D721Med (cell line): ENCODE data around the gene STK4.

ENCODE experiments used
- DNase-seq: peaks from one replicate; pipeline ENCODE4 v3.0.0; 2011; ENCODE audit warnings: low spot score; ENCODE audit not compliant: insufficient read length
- FAIRE-seq: peaks from 2 replicates; lab custom pipeline; 2011; peaks lifted over from hg19 to GRCh38; lab: Jason Lieb, UNC
- TF ChIP-seq, protein P1 (sequence below): IDR thresholded peaks from 2 replicates; pipeline ENCODE4 v1.5.1; 2012; ENCODE audit warnings: mild to moderate bottlenecking, control low read depth; ENCODE audit not compliant: insufficient read depth; ENCODE audit errors: missing control alignments

The STK4 gene

DNA sequence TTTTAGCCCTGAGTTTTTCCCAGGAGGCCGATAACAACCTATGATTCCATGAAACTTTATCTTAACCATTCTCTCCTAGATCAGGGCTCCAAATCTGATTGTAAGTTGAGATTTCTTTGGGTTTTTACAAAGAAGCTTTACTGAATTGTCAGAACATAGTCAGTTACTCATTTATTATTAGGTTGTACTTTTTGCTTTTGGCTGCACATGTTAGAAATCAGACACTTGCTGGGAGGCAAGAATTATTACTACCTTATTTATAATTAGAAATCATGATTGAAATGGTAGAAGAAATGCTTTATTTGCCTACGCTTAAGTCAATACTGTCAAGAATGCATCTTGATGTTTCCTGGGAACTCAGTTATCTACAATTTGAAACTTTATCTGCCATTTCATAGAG lies 71.3 kb downstream of the STK4 start:
- DNase-seq, result no peak

DNA sequence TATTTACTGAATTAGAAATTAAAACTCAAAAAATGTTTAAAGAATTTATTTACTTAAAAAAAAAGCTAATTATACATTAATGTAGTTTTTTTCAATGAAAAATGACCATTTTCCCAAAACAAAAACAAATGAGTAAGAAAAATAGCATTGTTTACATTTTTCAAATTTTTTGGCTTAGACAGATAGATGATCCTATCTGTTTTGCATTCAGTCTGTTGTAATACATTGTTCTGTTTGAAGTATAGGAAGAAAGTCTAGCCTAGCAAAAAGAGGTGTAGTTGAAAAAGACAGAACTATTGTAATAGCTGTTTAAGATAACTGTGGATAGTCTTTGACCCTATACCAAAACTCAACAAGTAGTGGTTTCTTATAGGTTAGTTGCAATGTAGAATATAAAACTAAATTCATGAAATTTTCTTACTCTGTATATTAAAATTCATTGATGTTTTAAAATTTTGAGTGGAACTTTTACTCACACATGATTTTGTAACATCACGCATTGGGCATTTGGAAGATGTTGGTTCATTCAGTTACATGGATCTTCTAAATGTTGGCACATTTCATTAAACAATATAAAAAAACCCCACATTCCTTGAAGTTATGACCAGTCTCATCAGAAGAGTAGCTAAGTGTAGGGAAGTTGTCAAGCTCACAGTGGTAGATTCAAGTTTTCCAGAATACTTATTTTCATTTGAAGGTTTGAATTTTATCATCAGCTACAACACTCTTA lies 72.6 kb downstream of the STK4 start:
- FAIRE-seq (no peak), DNase-seq (no peak)
- TF ChIP-seq, protein P1, sequence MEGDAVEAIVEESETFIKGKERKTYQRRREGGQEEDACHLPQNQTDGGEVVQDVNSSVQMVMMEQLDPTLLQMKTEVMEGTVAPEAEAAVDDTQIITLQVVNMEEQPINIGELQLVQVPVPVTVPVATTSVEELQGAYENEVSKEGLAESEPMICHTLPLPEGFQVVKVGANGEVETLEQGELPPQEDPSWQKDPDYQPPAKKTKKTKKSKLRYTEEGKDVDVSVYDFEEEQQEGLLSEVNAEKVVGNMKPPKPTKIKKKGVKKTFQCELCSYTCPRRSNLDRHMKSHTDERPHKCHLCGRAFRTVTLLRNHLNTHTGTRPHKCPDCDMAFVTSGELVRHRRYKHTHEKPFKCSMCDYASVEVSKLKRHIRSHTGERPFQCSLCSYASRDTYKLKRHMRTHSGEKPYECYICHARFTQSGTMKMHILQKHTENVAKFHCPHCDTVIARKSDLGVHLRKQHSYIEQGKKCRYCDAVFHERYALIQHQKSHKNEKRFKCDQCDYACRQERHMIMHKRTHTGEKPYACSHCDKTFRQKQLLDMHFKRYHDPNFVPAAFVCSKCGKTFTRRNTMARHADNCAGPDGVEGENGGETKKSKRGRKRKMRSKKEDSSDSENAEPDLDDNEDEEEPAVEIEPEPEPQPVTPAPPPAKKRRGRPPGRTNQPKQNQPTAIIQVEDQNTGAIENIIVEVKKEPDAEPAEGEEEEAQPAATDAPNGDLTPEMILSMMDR, result no peak

More for the DNA sequence above, 71.3 kb downstream of the STK4 start:
- FAIRE-seq, result no peak
- TF ChIP-seq, protein P1, result no peak

DNA sequence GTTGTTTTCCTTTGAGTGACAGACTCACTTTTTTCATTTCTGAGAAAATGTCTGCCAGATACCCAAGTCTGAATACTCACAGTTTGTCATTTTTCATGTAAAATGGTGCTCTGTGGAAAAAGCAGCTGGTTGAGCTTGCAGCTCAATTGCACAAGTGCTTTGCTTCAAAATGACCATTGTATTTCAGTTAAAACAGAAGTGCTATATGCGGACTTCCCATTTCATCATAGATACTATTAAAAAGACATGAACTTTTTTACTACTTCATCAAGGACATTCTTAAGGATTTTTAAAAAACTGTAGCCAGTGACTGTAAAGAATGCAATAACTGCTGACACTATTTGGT lies 73.1 kb downstream of the STK4 start:
- no peak for FAIRE-seq
- TF ChIP-seq, protein P1, result no peak

DNA sequence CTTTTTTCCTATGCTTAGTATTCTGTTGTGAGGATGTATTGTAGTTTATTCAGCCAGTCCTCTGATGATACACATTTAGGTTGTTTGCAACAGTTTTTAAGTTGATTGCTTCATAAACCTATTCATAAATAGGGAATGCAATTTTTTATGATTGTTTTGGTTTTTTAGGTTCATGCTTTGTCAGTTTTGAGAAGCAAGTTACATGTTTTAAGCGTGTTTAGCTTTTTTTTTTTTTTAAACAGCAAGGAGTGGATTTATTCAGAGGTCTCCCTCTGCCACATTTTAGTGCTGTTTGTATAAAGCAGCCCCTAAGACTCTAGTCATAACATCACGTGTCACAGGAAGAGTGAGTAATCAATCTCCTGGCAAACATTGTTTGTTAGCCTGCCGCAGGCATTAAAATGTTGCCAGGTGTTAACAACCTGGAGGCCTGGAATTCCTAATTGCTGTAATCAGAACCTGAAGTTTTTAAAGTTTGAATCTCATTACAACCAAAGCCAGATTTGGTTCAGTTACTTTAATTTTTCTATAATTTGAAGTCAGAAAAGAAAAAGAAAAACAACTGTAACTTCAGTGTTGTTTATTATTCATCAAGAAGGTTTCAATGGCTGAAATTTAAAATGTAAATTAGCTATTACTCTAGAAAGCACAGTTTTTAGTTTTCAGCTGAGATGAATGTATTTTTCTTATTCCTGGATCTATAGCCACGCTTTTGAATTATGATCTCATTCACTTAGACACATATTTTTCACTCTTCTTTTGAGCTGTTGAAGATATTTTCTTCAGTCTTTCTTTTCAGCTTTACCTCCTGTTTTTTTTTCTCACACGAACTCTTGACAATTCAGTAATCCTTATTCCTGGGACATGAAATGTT lies 75.4 kb downstream of the STK4 start:
- no peak for FAIRE-seq
- DNase-seq, result no peak
- TF ChIP-seq, protein P1, result no peak

More for the DNA sequence above, 73.1 kb downstream of the STK4 start:
- DNase-seq, result no peak

DNA sequence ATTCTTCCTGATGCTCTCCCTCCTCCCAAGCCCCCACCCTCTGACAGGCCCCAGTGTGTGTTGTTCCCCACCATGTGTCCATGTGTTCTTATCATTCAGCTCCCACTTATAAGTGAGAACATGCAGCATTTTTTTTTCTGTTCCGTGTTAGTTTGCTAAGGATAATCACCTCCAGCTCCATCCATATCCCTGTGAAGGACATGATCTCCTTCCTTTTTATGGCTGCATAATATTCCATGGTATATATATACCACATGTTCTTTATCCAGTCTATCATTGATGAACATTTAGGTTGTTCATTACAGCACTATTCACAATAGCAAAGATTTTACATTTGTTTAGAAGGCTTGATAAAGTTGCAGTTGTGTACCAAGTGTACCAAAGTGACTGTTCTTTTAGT lies 76.7 kb downstream of the STK4 start:
- FAIRE-seq, result no peak

DNA sequence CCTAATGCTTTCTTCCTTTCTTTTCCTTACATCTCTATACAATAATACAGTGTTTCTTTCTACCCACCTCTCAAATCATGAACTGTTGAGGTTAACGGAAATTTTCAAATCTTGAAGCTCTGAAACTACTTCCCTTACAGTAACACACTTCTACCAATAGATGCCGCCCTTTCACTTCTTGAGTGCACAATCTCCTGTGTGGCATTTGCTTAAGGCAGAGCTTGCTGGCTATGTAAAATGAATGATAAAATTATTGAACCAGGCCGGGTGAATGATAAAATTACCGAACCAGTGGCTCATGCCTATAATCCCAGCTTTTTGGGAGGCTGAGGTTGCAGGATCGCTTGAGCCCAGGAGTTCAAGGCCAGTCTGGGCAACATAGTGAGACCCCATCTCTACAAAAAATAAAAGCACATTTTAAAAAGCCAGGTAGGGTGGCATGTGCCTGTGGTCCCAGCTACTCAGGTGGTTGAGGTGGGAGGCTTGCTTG lies 77.8 kb downstream of the STK4 start:
- TF ChIP-seq, protein P1, result peak; percentile 97

More for the DNA sequence above, 76.7 kb downstream of the STK4 start:
- TF ChIP-seq, protein P1, result no peak
- no peak for DNase-seq

More for the DNA sequence above, 77.8 kb downstream of the STK4 start:
- DNase-seq, result peak; percentile 28
- peak; percentile 44 for FAIRE-seq
